Activated gamma-delta T cell (primary cell): ENCODE data around the gene TBC1D28.
"Not testable (repeated sequence)": the region's sequence is repeated elsewhere in the genome, so short reads cannot be mapped to it uniquely, and the experiment has no call there.

ENCODE experiments used
- DNase-seq: peaks from one replicate; lab custom pipeline; 2025; lab: John Stamatoyannopoulos, UW
- total RNA-seq, 2 donors: gene quantifications; one replicate each; lab custom pipeline; 2026; lab: John Stamatoyannopoulos, UW

The TBC1D28 gene
- 0 to 0.04 reads per million in 2 donors for total RNA-seq

GRCh38 chr17:18644291-18644690, at the start of gene TBC1D28:
Gene TBC1D28 (minus strand): TSS chr17:18644391. CDS start chr17:18641352, 3,039 bp downstream.
- DNase-seq, result not testable (repeated sequence)

- not testable (repeated sequence) for DNase-seq
These were observed 38.5 kb upstream of the TBC1D28 start for GRCh38 chr17:18682668-18683067.

- peak; percentile 36 for DNase-seq
These were observed 37.8 kb upstream of the TBC1D28 start, which contains the start of gene FOXO3B for GRCh38 chr17:18681767-18682571. Gene FOXO3B (minus strand): TSS chr17:18682314. CDS start chr17:18681651, 663 bp downstream.

- not testable (repeated sequence) for DNase-seq
These were observed 33.2 kb upstream of the TBC1D28 start for GRCh38 chr17:18677381-18677780.

GRCh38 chr17:18676928-18677327, 32.7 kb upstream of the TBC1D28 start:
- DNase-seq, result not testable (repeated sequence)

GRCh38 chr17:18672395-18673227, 28.4 kb upstream of the TBC1D28 start:
- DNase-seq, result not testable (repeated sequence)

- not testable (repeated sequence) for DNase-seq
These were observed 24.4 kb upstream of the TBC1D28 start for GRCh38 chr17:18668625-18669024.

GRCh38 chr17:18667535-18667934, 23.3 kb upstream of the TBC1D28 start:
- not testable (repeated sequence) for DNase-seq

GRCh38 chr17:18666326-18666725, 22.1 kb upstream of the TBC1D28 start:
- not testable (repeated sequence) for DNase-seq

GRCh38 chr17:18661924-18662624, 17.9 kb upstream of the TBC1D28 start:
- not testable (repeated sequence) for DNase-seq

- not testable (repeated sequence) for DNase-seq
These were observed 5.9 kb upstream of the TBC1D28 start for GRCh38 chr17:18650094-18650493.

- not testable (repeated sequence) for DNase-seq
These were observed 1.1 kb downstream of the TBC1D28 start for GRCh38 chr17:18643124-18643523.

GRCh38 chr17:18638357-18638756, 5.8 kb downstream of the TBC1D28 start:
- DNase-seq, result not testable (repeated sequence)

- DNase-seq, result not testable (repeated sequence)
These were observed 8.0 kb downstream of the TBC1D28 start for GRCh38 chr17:18636237-18636636.

GRCh38 chr17:18635773-18636172, 8.4 kb downstream of the TBC1D28 start:
- DNase-seq, result not testable (repeated sequence)

GRCh38 chr17:18634550-18635263, 9.5 kb downstream of the TBC1D28 start:
- not testable (repeated sequence) for DNase-seq

GRCh38 chr17:18626152-18626870, 17.9 kb downstream of the TBC1D28 start:
- no peak for DNase-seq

GRCh38 chr17:18625509-18626104, 18.6 kb downstream of the TBC1D28 start:
- DNase-seq, result peak; percentile 65

GRCh38 chr17:18624862-18625501, 19.2 kb downstream of the TBC1D28 start:
- not testable (repeated sequence) for DNase-seq
